ENCODE measurements around the gene OSBPL7. TPM values are rescaled to one million over a fixed set of nuclear protein-coding genes. Genes with fewer than 3 reads are reported as not detected.

The OSBPL7 gene
- total and polyA plus RNA-seq, 2 of the 4 experiments (the other 2 are of a cell fraction), result 5.2 to 14.5 TPM

- no peak for TF ChIP-seq MAFK (IDR thresholded peaks at IDR 0.05; ENCODE audit: low read depth, low read length)
- TF ChIP-seq RFX5 (IDR thresholded peaks at IDR 0.05; ENCODE audit: low read depth, low read length), result no peak
- no peak for TF ChIP-seq RAD21 (IDR thresholded peaks at IDR 0.05; ENCODE audit: low read length)
- no peak for TF ChIP-seq FOS (IDR thresholded peaks at IDR 0.05; ENCODE audit: low read depth, low read length)
- no peak for TF ChIP-seq POLR2A (IDR thresholded peaks at IDR 0.05; ENCODE audit: low read depth, low read length)
- TF ChIP-seq CHD1 (IDR thresholded peaks at IDR 0.05; ENCODE audit: low read depth, low read length), result no peak
- no peak for TF ChIP-seq MAZ (IDR thresholded peaks at IDR 0.05; ENCODE audit: borderline replicate concordance, low read depth, low read length)
- no peak for TF ChIP-seq NFE2L2 (IDR thresholded peaks at IDR 0.05; ENCODE audit: low read depth, low read length)
- TF ChIP-seq SMC3 (IDR thresholded peaks at IDR 0.05; ENCODE audit: low read depth, low read length), result no peak
- H2BK120ac ChIP-seq (ENCODE audit: low read depth, low read length), result no peak overlapping the region
- DNase-seq (no peak), ATAC-seq (ENCODE audit: low read depth) (no peak)
- no peak overlapping the region for H3K23ac ChIP-seq (ENCODE audit: low read depth, low read length)
- no peak overlapping the region for H3K27ac ChIP-seq (ENCODE audit: insufficient read depth, low read length)
- no CpG with 5 or more reads among the region's 5 CpGs for WGBS, 2 experiments (ENCODE audit: extremely low coverage in 2 of 2, insufficient read length in 1 of 2)
- no peaks in the 10 kb centered on the region for H3K79me1 ChIP-seq (ENCODE audit: low read depth in 1 of 2, low read length in 2 of 2)
- no peak overlapping the region for H2BK15ac ChIP-seq (ENCODE audit: low read depth, low read length)
- no peak overlapping the region for H3K18ac ChIP-seq (ENCODE audit: low read depth, low read length)
- no peaks in the 10 kb centered on the region for H3K9me3 ChIP-seq (ENCODE audit: control insufficient read depth, insufficient read depth, low read length)
- H3K9me1 ChIP-seq (ENCODE audit: insufficient read depth, low read length), result no peaks in the 10 kb centered on the region
- BruUV-seq (replicated peaks), result no TSS peak
- dilution Hi-C loops (cut with HindIII; ENCODE audit: low sequenced_read_pairs, unreplicated experiment) (no loop called here), in situ Hi-C loops (cut with MboI; ENCODE audit: low sequenced_read_pairs) (no loop called here), intact Hi-C loops (cut with micrococcal nuclease) (no loop called here)
- no peak overlapping the region for H2BK20ac ChIP-seq (ENCODE audit: low read depth, low read length)
- H2AK5ac ChIP-seq (ENCODE audit: low read depth, low read length), result no peak overlapping the region
- POLR2A ChIA-PET (ENCODE audit: unreplicated experiment), result no interaction called here
- no peak overlapping the region for H4K5ac ChIP-seq (ENCODE audit: low read depth, low read length)
- no peak overlapping the region for H2AFZ ChIP-seq (replicated peaks; ENCODE audit: low read length, poor library complexity)
- H2AK9ac ChIP-seq (replicated peaks; ENCODE audit: low read depth, low read length, poor library complexity), result no peak overlapping the region
- no peak overlapping the region for H2BK5ac ChIP-seq (ENCODE audit: low read depth, low read length, poor library complexity, severe bottlenecking)
- H4K8ac ChIP-seq (ENCODE audit: low read depth in 2 of 2, low read length in 2 of 2), result no peak overlapping the region
- H3K4me2 ChIP-seq (ENCODE audit: low read depth, low read length), result no peak overlapping the region
- H3K36me3 ChIP-seq (ENCODE audit: control insufficient read depth, insufficient read depth, low read length), result no peaks in the 10 kb centered on the region
- H3K4me1 ChIP-seq (ENCODE audit: control insufficient read depth, insufficient read depth, low read length), result no peaks in the 10 kb centered on the region
- H3K14ac ChIP-seq (replicated peaks; ENCODE audit: low read depth, low read length), result no peak overlapping the region
- H3K4me3 ChIP-seq (ENCODE audit: insufficient read depth, low read depth, low read length), result no peak overlapping the region
- no peak overlapping the region for H3K56ac ChIP-seq (ENCODE audit: extremely low read depth, insufficient read depth, low read length)
- H4K91ac ChIP-seq (ENCODE audit: insufficient read depth, low read depth, low read length), result no peak overlapping the region
- no peak overlapping the region for H3K4ac ChIP-seq (ENCODE audit: low read depth, low read length)
- CTCF ChIA-PET, result interaction anchor here (2.0 kb wide), 1 partner anchor 9 kb away, joined by 5 read pairs; no protein-coding TSS in a partner anchor
- peaks cover 56% of the 10 kb centered on the region for H3K27me3 ChIP-seq (ENCODE audit: control insufficient read depth, insufficient read depth, low read length)
- H3K9ac ChIP-seq (ENCODE audit: low read depth, low read length), result no peak overlapping the region
- H4K20me1 ChIP-seq (ENCODE audit: insufficient read depth, low read length), result peaks cover 3% of the 10 kb centered on the region; the same call in 1 of the 2 replicates
These were observed 40.2 kb downstream of the OSBPL7 start for GRCh38 chr17:47781397-47781796.

All from IMR-90 (cell line).